Lung (tissue), 12 donors: ENCODE results near the gene CEACAM16. TPM values are rescaled to one million over a fixed set of nuclear protein-coding genes. Genes with fewer than 3 reads are reported as not detected.

Experiments used
- ATAC-seq: fragments of 200-7000 bp; cut with Tn5 transposase; one replicate; pipeline ENCODE4 v1.9.1; 2020; ENCODE audit warnings: moderate number of reproducible peaks; ENCODE audit not compliant: insufficient read depth, low FRiP score
- DNase-seq, 3 donors: peaks; one replicate each; pipeline ENCODE4 v3.0.0-alpha.2; 2013 to 2017
- H3K27ac ChIP-seq, 2 donors: one replicate each; pipeline ENCODE4 v1.5.1; 2013; ENCODE audit warnings: mild to moderate bottlenecking in 2 of 2, moderate library complexity in 2 of 2, control low read depth in 1 of 2, inconsistent platforms in 1 of 2, low read depth in 1 of 2, low read length in 1 of 2
- H3K27me3 ChIP-seq, 3 donors: one replicate each; pipeline ENCODE4 v1.5.1; 2013; ENCODE audit warnings: low read length in 2 of 3; ENCODE audit not compliant: control insufficient read depth in 3 of 3, insufficient read depth in 3 of 3
- H3K36me3 ChIP-seq, 4 donors: one replicate each; pipeline ENCODE4 v1.5.1; 2013; ENCODE audit warnings: low read length in 4 of 4, mild to moderate bottlenecking in 1 of 4, moderate library complexity in 1 of 4; ENCODE audit not compliant: control insufficient read depth in 4 of 4, insufficient read depth in 4 of 4
- H3K4me1 ChIP-seq, 5 donors: one replicate each; pipeline ENCODE4 v1.5.1; 2013; ENCODE audit warnings: low read length in 5 of 5, mild to moderate bottlenecking in 2 of 5, moderate library complexity in 1 of 5; ENCODE audit not compliant: control insufficient read depth in 5 of 5, insufficient read depth in 5 of 5
- H3K4me3 ChIP-seq: one replicate; pipeline ENCODE4 v1.5.1; 2013; ENCODE audit warnings: mild to moderate bottlenecking, control low read depth, moderate library complexity
- H3K9ac ChIP-seq, 2 donors: one replicate each; pipeline ENCODE4 v1.5.1; 2013; ENCODE audit warnings: low read length in 2 of 2, control low read depth in 1 of 2; ENCODE audit not compliant: insufficient read depth in 1 of 2
- H3K9me3 ChIP-seq, 4 donors: one replicate each; pipeline ENCODE4 v1.5.1; 2013; ENCODE audit warnings: low read length in 3 of 4, mild to moderate bottlenecking in 1 of 4, moderate library complexity in 1 of 4; ENCODE audit not compliant: control insufficient read depth in 4 of 4, insufficient read depth in 3 of 4
- CTCF ChIP-seq: IDR thresholded peaks from 2 replicates; pipeline ENCODE4 v1.5.1; 2012; ENCODE audit warnings: mild to moderate bottlenecking; ENCODE audit errors: control extremely low read depth, extremely low read depth
- WGBS, 2 donors: extraction: QIAGEN DNeasy Blood & Tissue Kit; methylation state at CpG; one replicate each; pipeline ENCODE4 v1.1.7; 2013; 5-methylcytosine and 5-hydroxymethylcytosine counted together
- polyA plus RNA-seq, 2 donors: library from polyadenylated mRNA; stranded (reverse); fragments of 200-250 nt; gene quantifications; one replicate each; pipeline ENCODE4 v1.2.1, GENCODE V29; 2013
- total RNA-seq, 2 donors: library from RNA; depleted of rRNA in 1 of 2; stranded (reverse); fragments of >200 nt in 1 of 2; gene quantifications; one replicate each; pipeline ENCODE4 v1.2.1, GENCODE V29; 2014 to 2021
- donor health status: control.
- donor health status: control.
- donor health status: Bipolar disorder and iron deficiency.
- donor health status: healthy.
- donor health status: DM: yes; HTN: yes; CAD: no.

Gene CEACAM16
- total and polyA plus RNA-seq, 4 donors = 0.26 TPM; not detected in 3

DNA sequence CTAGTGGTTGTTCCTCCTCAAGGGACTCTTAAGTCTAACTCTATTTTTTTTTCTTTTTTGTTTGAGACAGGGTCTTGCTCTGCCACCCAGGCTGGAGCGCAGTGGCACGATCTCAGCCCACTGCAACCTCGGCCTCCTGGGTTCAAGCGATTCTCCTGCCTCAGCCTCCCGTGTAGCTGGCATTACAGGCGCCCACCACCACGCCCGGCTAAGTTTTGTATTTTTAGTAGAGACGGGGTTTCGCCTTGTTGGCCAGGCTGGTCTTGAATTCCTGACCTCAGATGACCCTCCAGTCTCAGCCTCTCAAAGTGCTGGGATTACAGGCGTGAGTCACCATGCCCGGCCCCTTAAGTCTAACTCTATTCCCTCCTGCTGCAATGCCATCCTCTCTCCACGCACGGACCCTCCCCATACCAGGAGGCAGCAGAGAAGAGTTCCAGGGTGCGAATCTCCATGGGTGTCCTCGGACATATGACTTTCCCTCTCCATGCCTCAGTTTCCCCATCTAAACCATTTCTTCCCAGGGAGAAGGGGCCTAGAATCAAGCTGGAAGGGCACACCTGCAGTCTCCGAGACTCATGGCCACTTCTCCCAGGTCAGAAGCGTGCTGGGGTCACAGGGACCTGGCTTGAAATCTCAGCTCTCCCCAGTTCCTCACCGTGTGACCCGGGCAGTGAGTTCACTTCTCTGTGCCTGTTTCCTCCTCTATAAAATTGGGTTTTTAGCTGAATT is 43.5 kb downstream of the CEACAM16 start:
- Histone ChIP-seq H3K9me3 (no peaks in the 10 kb centered on the region), H3K9ac (no peak overlapping the region), H3K36me3 (no peaks in the 10 kb centered on the region), H3K4me1 (peaks cover 5 to 39% (median 13%) of the 10 kb centered on the region in 5 donors), H3K27ac (peak overlapping the region; percentile 91 to 94), H3K4me3 (no peak overlapping the region), H3K27me3 (no peaks in the 10 kb centered on the region)
- WGBS, 2 donors = 45 to 61% methylated on average over 20 of the region's 20 CpGs
- TF ChIP-seq CTCF = no peak
- DNase-seq (no peak), ATAC-seq (no peak)

GRCh38 chr19:44744871-44745332 is 46.0 kb downstream of the CEACAM16 start:
- H3K9me3 ChIP-seq = no peaks in the 10 kb centered on the region
- DNase-seq = no peak
- 48 to 78% methylated on average over 3 of the region's 3 CpGs for WGBS, 2 donors
- no peaks in the 10 kb centered on the region for H3K36me3 ChIP-seq
- peak overlapping the region; percentile 75 to 94 for H3K27ac ChIP-seq
- H3K4me1 ChIP-seq = peaks cover 5 to 42% (median 19%) of the 10 kb centered on the region in 5 donors
- H3K4me3 ChIP-seq = no peak overlapping the region
- ATAC-seq = no peak
- H3K27me3 ChIP-seq = no peaks in the 10 kb centered on the region
- TF ChIP-seq CTCF = no peak
- no peak overlapping the region for H3K9ac ChIP-seq

DNA sequence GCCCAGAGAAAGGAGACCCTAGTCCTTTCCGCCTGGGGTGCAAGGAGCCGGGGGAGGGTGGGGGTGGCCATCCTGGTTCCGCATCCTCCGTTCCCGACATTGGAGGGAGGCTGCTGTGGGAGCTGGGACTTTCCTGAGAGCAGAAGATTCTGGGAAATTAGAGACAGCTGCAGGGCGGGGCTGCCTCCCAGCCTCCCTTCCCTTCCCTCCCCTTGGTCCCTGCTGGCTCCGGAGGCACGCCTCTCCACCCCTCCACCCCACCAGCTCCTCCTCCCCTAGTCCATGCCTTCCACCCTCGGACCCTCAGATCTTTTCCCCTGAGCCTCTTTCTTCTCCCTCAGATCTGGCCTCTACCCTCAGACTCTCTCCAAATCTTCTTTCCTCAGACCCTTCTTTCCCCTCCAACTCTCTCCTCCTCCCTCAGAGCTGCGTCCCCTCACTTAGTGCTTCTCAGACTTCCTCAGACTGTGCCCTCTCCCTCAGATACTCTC is 46.4 kb downstream of the CEACAM16 start:
- peaks cover 5 to 42% (median 19%) of the 10 kb centered on the region in 5 donors for H3K4me1 ChIP-seq
- H3K9me3 ChIP-seq = no peaks in the 10 kb centered on the region
- H3K27ac ChIP-seq = peak overlapping the region; percentile 75 to 94
- WGBS, 2 donors = 30 to 54% methylated on average over 8 to 10 of the region's 10 CpGs
- DNase-seq (peak; percentile 48 to 60 (median 52)), ATAC-seq (no peak)
- TF ChIP-seq CTCF = no peak
- no peak overlapping the region for H3K9ac ChIP-seq
- H3K36me3 ChIP-seq = no peaks in the 10 kb centered on the region
- no peaks in the 10 kb centered on the region for H3K27me3 ChIP-seq
- H3K4me3 ChIP-seq = no peak overlapping the region
